HCT116 (cell line): ENCODE data around the gene TMEM147. TPM values are rescaled to one million over a fixed set of nuclear protein-coding genes. Genes with fewer than 3 reads are reported as not detected.

ENCODE experiments used
- ATAC-seq: fragments of 200-7000 bp; cut with Tn5 transposase; 2 replicates; pipeline ENCODE4 v1.9.1; 2020; ENCODE audit warnings: mild to moderate bottlenecking, moderate library complexity
- BruUV-seq: library from RNA; stranded (reverse); fragments of 400-500 nt; replicated peaks from 2 replicates; lab custom pipeline; 2021; lab: Mats Ljungman, UMichigan
- CTCF ChIA-PET: fragments of 300-600 bp; sonication (Branson Sonifier 250); formaldehyde crosslinking; loops from one replicate; lab custom pipeline; 2021; ENCODE audit warnings: antibody characterized with exemption; lab: Charles Lee
- POLR2A ChIA-PET: fragments of 300-600, 350-600 bp; sonication (Branson Sonifier 250); formaldehyde crosslinking; loops from one replicate; lab custom pipeline; 2021; ENCODE audit warnings: antibody characterized with exemption; lab: Charles Lee
- RAD21 ChIA-PET, 2 experiments: fragments of 300-600 bp; sonication (Branson Sonifier 250); formaldehyde crosslinking; loops; one replicate each; lab custom pipeline; 2023; ENCODE audit warnings: low total read pairs in 2 of 2; ENCODE audit not compliant: uncharacterized antibody in 2 of 2, unreplicated experiment in 2 of 2, low non-redundant PET in 1 of 2; lab: Charles Lee
- DNase-seq: peaks from one replicate; pipeline ENCODE4 v3.0.0-alpha.2; 2010; ENCODE audit warnings: low read depth, low spot score
- H2AFZ ChIP-seq: fragments of 200-600 bp; shearing (Covaris generic), sonication (generic); 2 replicates; pipeline ENCODE4 v1.6.1; 2017; ENCODE audit warnings: low read depth, mixed run types, mixed read lengths, antibody characterized with exemption, low read length; ENCODE audit not compliant: poor library complexity, severe bottlenecking
- H3K27ac ChIP-seq: 2 replicates; pipeline ENCODE4 v1.5.1; 2012; ENCODE audit warnings: low read depth, low read length
- H3K27me3 ChIP-seq: fragments of 200-600 bp; sonication (generic); 2 replicates; pipeline ENCODE4 v1.6.1; 2016; ENCODE audit warnings: mixed run types, low read length, mixed read lengths; ENCODE audit not compliant: insufficient read depth
- H3K36me3 ChIP-seq, 2 experiments: fragments of 200-500 bp in 1 of 2; fragments of 200-600 bp in 1 of 2; sonication (Bioruptor generic) in 1 of 2; sonication (generic) in 1 of 2; 2 replicates each; pipeline versions ENCODE4 v1.5.1 to v1.6.1; 2014 to 2016; ENCODE audit warnings: low read length in 2 of 2, inconsistent platforms in 1 of 2, mixed read lengths in 1 of 2, mixed run types in 1 of 2; ENCODE audit not compliant: insufficient read depth in 2 of 2, control insufficient read depth in 1 of 2
- H3K4me1 ChIP-seq, 2 experiments: fragments of 200-600 bp in 1 of 2; sonication (generic) in 1 of 2; 2 replicates each; pipeline versions ENCODE4 v1.5.1 to v1.6.1; 2012 to 2017; ENCODE audit warnings: low read length in 2 of 2, inconsistent platforms in 1 of 2, mild to moderate bottlenecking in 1 of 2, mixed read lengths in 1 of 2, mixed run types in 1 of 2, moderate library complexity in 1 of 2; ENCODE audit not compliant: insufficient read depth in 2 of 2, control insufficient read depth in 1 of 2
- H3K4me2 ChIP-seq: fragments of 200-600 bp; sonication (generic); 2 replicates; pipeline ENCODE4 v1.6.1; 2017; ENCODE audit warnings: mixed run types, low read length, mixed read lengths
- H3K4me3 ChIP-seq, 2 experiments: fragments of 200-600 bp in 1 of 2; sonication (generic) in 1 of 2; replicated peaks in 1 of 2; 2 replicates each; pipeline ENCODE4 v1.5.1; 2011 to 2016; ENCODE audit warnings: low read length in 2 of 2, control low read depth in 1 of 2, low read depth in 1 of 2, mild to moderate bottlenecking in 1 of 2, mixed read lengths in 1 of 2, mixed run types in 1 of 2
- H3K79me2 ChIP-seq: fragments of 200-600 bp; sonication (generic); 2 replicates; pipeline ENCODE4 v1.6.1; 2017; ENCODE audit warnings: mild to moderate bottlenecking, mixed run types, low read length, moderate library complexity, mixed read lengths; ENCODE audit not compliant: insufficient read depth
- H3K9ac ChIP-seq: fragments of 200-600 bp; sonication (generic); 2 replicates; pipeline ENCODE4 v1.6.1; 2016; ENCODE audit warnings: low read length, mixed read lengths
- H3K9me2 ChIP-seq: fragments of 200-600 bp; sonication (generic), shearing (Covaris generic); 2 replicates; pipeline ENCODE4 v1.6.1; 2017; ENCODE audit warnings: mixed run types, mild to moderate bottlenecking, moderate library complexity; ENCODE audit not compliant: insufficient read depth
- H3K9me3 ChIP-seq, 2 experiments: fragments of 200-500 bp in 1 of 2; fragments of 200-600 bp in 1 of 2; sonication (Bioruptor generic) in 1 of 2; sonication (generic) in 1 of 2; 2 replicates each; pipeline ENCODE4 v1.6.1; 2014 to 2017; ENCODE audit warnings: low read length in 2 of 2, mixed read lengths in 2 of 2, inconsistent platforms in 1 of 2, low read depth in 1 of 2, mild to moderate bottlenecking in 1 of 2, mixed run types in 1 of 2, moderate library complexity in 1 of 2; ENCODE audit not compliant: control insufficient read depth in 1 of 2, insufficient read depth in 1 of 2
- H4K20me1 ChIP-seq: fragments of 200-600 bp; sonication (generic), shearing (Covaris generic); 2 replicates; pipeline ENCODE4 v1.6.1; 2017; ENCODE audit warnings: mixed run types, mild to moderate bottlenecking, moderate library complexity; ENCODE audit not compliant: insufficient read depth
- CEBPB ChIP-seq: IDR thresholded peaks from 2 replicates; pipeline ENCODE4 v1.6.1; 2012; ENCODE audit warnings: low read depth
- ELF1 ChIP-seq: IDR thresholded peaks from 2 replicates; pipeline ENCODE4 v1.6.1; 2012; ENCODE audit warnings: low read depth, borderline replicate concordance
- EZH2 ChIP-seq: fragments of 200-600 bp; sonication (generic); IDR thresholded peaks from 2 replicates; pipeline ENCODE4 v1.6.1; 2017; ENCODE audit warnings: antibody characterized with exemption, mixed run types
- POLR2A ChIP-seq: IDR thresholded peaks from 2 replicates; pipeline ENCODE4 v1.7.0; 2011; ENCODE audit warnings: borderline replicate concordance; ENCODE audit not compliant: insufficient read depth, insufficient read length; ENCODE audit errors: extremely low read depth
- RAD21 ChIP-seq: IDR thresholded peaks from 2 replicates; pipeline ENCODE4 v1.6.1; 2012; ENCODE audit warnings: low read depth, mild to moderate bottlenecking
- SIN3A ChIP-seq: IDR thresholded peaks from 2 replicates; pipeline ENCODE4 v1.6.1; 2012; ENCODE audit warnings: low read depth
- ZFX ChIP-seq: fragments of 450-650 bp; IDR thresholded peaks from 2 replicates; pipeline ENCODE4 v1.6.1; 2017
- ZNF274 ChIP-seq: fragments of 200-500 bp; sonication (Bioruptor generic); IDR thresholded peaks from 2 replicates; pipeline ENCODE4 v1.6.1; 2014; ENCODE audit warnings: mild to moderate bottlenecking, low read depth, low read length, inconsistent platforms
- intact Hi-C: fragments of 100-400 bp; cut with micrococcal nuclease; formaldehyde crosslinking; loops from 2 replicates; pipeline ENCODE4 v1.10.0; 2022
- total RNA-seq: library from RNA; stranded (reverse); gene quantifications from one replicate; pipeline ENCODE4 v1.2.1, GENCODE V29; 2021; ENCODE audit not compliant: unreplicated experiment
- TF ChIP-seq, protein P1 (sequence below): IDR thresholded peaks from 2 replicates; pipeline ENCODE4 v1.6.1; 2012

TMEM147 gene
- total RNA-seq, 1 experiment from 2014 or later: 128 TPM

DNA sequence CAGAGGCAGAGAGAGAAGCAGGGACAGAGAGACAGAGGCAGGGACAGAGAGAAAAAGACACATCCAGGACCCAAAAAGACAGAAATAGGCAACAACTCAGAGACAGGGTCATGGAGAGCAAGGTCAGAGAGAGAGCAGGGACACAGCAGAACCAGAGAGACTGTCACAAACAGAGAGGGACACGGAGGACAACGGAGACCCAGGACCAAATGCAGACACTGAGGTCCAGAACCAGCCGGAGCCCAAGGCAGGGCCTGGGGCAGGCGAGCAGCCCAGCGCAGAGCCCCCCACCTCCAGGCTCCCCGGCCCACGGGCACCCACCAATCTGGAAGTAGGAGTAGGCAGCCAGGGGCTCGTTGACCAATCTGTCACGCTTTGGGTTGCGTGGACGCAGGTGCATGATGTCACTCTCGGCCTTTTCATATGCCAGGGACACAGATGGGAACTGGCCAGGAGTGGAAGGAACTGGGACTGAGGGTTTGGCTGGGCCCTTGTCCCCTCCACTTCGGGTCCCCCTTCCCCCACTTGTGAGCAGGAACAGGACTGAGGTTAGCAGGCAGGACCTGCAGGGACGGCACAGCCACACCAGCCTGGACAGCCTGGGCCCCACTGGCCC is 8.1 kb downstream of the TMEM147 start:
- ATAC-seq (no peak), DNase-seq (no peak)
- Histone ChIP-seq H2AFZ (no peak overlapping the region), H3K27ac (no peak overlapping the region), H3K9me3 (no peaks in the 10 kb centered on the region), H3K27me3 (no peaks in the 10 kb centered on the region), H3K9me2 (no peaks in the 10 kb centered on the region), H4K20me1 (no peaks in the 10 kb centered on the region), H3K4me3 (no peak overlapping the region), H3K79me2 (peaks cover 4% of the 10 kb centered on the region; the same call in 1 of the 2 replicates), H3K4me2 (no peak overlapping the region), H3K36me3 (no peaks in the 10 kb centered on the region), H3K4me1 (peaks cover 0 to 15% of the 10 kb centered on the region in 2 experiments; a peak in 2 of 4 replicates), H3K9ac (no peak overlapping the region)
- ChIA-PET CTCF (no interaction called here), RAD21 (no interaction called here), POLR2A (no interaction called here)
- TF ChIP-seq, protein P1, sequence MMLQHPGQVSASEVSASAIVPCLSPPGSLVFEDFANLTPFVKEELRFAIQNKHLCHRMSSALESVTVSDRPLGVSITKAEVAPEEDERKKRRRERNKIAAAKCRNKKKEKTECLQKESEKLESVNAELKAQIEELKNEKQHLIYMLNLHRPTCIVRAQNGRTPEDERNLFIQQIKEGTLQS: no peak
- no peak for TF ChIP-seq POLR2A
- no peak for TF ChIP-seq ELF1
- BruUV-seq: no TSS peak
- intact Hi-C loops: no loop called here

DNA sequence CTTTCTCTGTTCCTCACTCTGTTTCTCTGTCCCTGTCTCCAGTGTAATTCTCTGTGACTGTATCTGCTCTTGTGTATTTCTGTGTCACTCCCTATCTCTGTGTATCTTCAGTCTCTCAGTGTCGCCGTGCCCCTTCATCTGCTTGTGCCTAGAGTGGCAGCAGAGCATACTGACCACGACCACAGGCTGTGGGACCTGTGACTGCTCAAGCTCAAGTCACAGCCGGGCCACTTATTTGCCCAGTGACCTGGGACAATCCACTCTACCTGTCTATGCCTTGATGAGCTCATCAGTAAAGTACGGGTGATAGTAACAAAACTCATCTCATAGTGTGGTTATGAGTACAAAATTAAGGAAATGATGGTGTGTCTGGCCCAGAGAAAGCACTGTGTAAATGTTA is 8.7 kb downstream of the TMEM147 start:
- Histone ChIP-seq H3K9ac (no peak overlapping the region), H3K27ac (no peak overlapping the region)
- TF ChIP-seq CEBPB (no peak), SIN3A (no peak), POLR2A (no peak), EZH2 (no peak), ZFX (no peak), RAD21 (no peak), ZNF274 (no peak)
- TF ChIP-seq, all 23 proteins: peak for 0
- H3K4me1 ChIP-seq: peaks cover 0 to 12% of the 10 kb centered on the region in 2 experiments; a peak in 2 of 4 replicates
- no peak overlapping the region for H3K4me3 ChIP-seq
- RAD21 ChIA-PET: no interaction called here
- H3K79me2 ChIP-seq: no peaks in the 10 kb centered on the region
- no peaks in the 10 kb centered on the region for H4K20me1 ChIP-seq
- H3K36me3 ChIP-seq: no peaks in the 10 kb centered on the region
- no peaks in the 10 kb centered on the region for H3K27me3 ChIP-seq
- DNase-seq (no peak), ATAC-seq (no peak)
- H3K4me2 ChIP-seq: no peak overlapping the region
- CTCF ChIA-PET: no interaction called here
- H3K9me3 ChIP-seq: no peaks in the 10 kb centered on the region
- intact Hi-C loops: no loop called here
- no peaks in the 10 kb centered on the region for H3K9me2 ChIP-seq
- POLR2A ChIA-PET: no interaction called here
- no TSS peak for BruUV-seq
- H2AFZ ChIP-seq: no peak overlapping the region
